ENCODE measurements around the gene RASGRP1.

Gene RASGRP1

GRCh38 chr15:38534691-38535090 is 29.9 kb downstream of the RASGRP1 start:
- TF ChIP-seq, protein P1, sequence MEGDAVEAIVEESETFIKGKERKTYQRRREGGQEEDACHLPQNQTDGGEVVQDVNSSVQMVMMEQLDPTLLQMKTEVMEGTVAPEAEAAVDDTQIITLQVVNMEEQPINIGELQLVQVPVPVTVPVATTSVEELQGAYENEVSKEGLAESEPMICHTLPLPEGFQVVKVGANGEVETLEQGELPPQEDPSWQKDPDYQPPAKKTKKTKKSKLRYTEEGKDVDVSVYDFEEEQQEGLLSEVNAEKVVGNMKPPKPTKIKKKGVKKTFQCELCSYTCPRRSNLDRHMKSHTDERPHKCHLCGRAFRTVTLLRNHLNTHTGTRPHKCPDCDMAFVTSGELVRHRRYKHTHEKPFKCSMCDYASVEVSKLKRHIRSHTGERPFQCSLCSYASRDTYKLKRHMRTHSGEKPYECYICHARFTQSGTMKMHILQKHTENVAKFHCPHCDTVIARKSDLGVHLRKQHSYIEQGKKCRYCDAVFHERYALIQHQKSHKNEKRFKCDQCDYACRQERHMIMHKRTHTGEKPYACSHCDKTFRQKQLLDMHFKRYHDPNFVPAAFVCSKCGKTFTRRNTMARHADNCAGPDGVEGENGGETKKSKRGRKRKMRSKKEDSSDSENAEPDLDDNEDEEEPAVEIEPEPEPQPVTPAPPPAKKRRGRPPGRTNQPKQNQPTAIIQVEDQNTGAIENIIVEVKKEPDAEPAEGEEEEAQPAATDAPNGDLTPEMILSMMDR (conservative IDR thresholded peaks at IDR 0.05; ENCODE audit: low read depth) = no peak
- H3K27ac ChIP-seq = no peak overlapping the region
- POLR2A ChIA-PET (ENCODE audit: low non-redundant PET) = interaction anchor here (0.6 kb wide), 1 partner anchor 21 kb away, joined by 3 read pairs; no protein-coding TSS in a partner anchor
- CTCF ChIA-PET = interaction anchor here (0.9 kb wide), 1 partner anchor 29 kb away, joined by 4 read pairs; no protein-coding TSS in a partner anchor
- DNase-seq (ENCODE audit: low spot score) = no peak

- CTCF ChIA-PET = no interaction called here
- H3K27ac ChIP-seq = no peak overlapping the region
- no peak for DNase-seq (ENCODE audit: low spot score)
- TF ChIP-seq, protein P1 (conservative IDR thresholded peaks at IDR 0.05; ENCODE audit: low read depth) = no peak
- POLR2A ChIA-PET (ENCODE audit: low non-redundant PET) = no interaction called here
Observed at GRCh38 chr15:38533926-38534325, 30.7 kb downstream of the RASGRP1 start.

DNA sequence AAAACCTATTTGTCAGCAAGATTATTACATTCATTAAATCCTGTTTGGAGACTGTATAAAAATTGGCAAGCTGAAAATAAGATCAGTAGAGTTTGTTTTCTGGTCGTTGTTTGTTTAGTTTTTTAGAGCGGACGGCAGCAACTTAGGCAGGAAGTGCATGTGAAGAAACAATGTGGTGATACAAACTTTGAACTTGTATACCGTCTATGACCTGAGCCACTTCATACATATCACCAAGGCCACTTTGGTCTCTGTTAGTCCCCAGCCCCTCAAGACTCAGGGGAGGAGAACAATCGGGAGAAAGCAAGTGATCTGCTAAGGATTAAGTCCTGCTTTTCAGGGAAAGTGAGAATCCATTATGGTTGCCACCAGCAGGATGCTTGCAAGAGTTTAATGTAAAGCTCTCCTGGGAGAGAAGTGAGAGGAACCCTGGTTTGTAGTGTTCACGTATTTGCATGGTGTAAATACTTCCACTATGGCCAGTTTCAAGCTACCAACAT is 31.1 kb downstream of the RASGRP1 start:
- ChIA-PET CTCF (no interaction called here), POLR2A (ENCODE audit: low non-redundant PET) (no interaction called here)
- TF ChIP-seq, protein P1 (conservative IDR thresholded peaks at IDR 0.05; ENCODE audit: low read depth) = no peak
- no peak for DNase-seq (ENCODE audit: low spot score)
- no peak overlapping the region for H3K27ac ChIP-seq

- no peak for DNase-seq (ENCODE audit: low spot score)
- POLR2A ChIA-PET (ENCODE audit: low non-redundant PET) = no interaction called here
- no peak overlapping the region for H3K27ac ChIP-seq
- CTCF ChIA-PET = no interaction called here
- TF ChIP-seq, protein P1 (conservative IDR thresholded peaks at IDR 0.05; ENCODE audit: low read depth) = no peak
Observed at GRCh38 chr15:38532728-38533127, 31.9 kb downstream of the RASGRP1 start.

DNA sequence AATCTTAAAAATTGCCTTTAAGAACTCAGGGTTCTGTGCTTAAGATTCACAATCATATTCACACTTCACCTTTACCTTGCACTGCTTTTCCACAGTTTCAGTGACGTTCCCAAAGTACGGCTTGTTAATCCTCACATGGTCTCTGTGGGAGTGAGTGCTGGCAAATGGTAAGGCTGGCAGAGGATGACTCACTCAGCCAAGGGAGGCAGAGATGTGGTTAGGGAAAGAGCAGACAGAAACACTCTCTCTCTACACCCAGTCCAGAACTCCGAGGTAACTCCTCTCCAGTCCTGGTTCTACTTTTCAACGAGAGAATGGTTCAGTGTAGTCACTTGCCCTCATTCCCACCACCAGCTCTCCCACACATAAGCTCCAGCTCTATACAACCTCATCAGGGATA is 33.1 kb downstream of the RASGRP1 start:
- H3K27ac ChIP-seq = no peak overlapping the region
- ChIA-PET CTCF (interaction anchor here (0.6 kb wide), 1 partner anchor 78 kb away, joined by 5 read pairs; the partner anchor contains the start of gene FAM98B), POLR2A (ENCODE audit: low non-redundant PET) (no interaction called here)
- TF ChIP-seq, protein P1 (conservative IDR thresholded peaks at IDR 0.05; ENCODE audit: low read depth) = no peak
- peak; percentile 27 for DNase-seq (ENCODE audit: low spot score)

GRCh38 chr15:38530113-38530512 is 34.5 kb downstream of the RASGRP1 start:
- H3K27ac ChIP-seq = no peak overlapping the region
- ChIA-PET POLR2A (ENCODE audit: low non-redundant PET) (no interaction called here), CTCF (no interaction called here)
- DNase-seq (ENCODE audit: low spot score) = no peak
- TF ChIP-seq, protein P1 (conservative IDR thresholded peaks at IDR 0.05; ENCODE audit: low read depth) = no peak
